HG02571 (cell line): Measurements from ENCODE around the gene PEMT.

Experiments used
- ATAC-seq: cut with Tn5 transposase; IDR thresholded peaks from one replicate; pipeline ENCODE4 v1.9.1; 2021; ENCODE audit warnings: mild to moderate bottlenecking, moderate library complexity; ENCODE audit not compliant: unreplicated experiment

Gene PEMT

DNA sequence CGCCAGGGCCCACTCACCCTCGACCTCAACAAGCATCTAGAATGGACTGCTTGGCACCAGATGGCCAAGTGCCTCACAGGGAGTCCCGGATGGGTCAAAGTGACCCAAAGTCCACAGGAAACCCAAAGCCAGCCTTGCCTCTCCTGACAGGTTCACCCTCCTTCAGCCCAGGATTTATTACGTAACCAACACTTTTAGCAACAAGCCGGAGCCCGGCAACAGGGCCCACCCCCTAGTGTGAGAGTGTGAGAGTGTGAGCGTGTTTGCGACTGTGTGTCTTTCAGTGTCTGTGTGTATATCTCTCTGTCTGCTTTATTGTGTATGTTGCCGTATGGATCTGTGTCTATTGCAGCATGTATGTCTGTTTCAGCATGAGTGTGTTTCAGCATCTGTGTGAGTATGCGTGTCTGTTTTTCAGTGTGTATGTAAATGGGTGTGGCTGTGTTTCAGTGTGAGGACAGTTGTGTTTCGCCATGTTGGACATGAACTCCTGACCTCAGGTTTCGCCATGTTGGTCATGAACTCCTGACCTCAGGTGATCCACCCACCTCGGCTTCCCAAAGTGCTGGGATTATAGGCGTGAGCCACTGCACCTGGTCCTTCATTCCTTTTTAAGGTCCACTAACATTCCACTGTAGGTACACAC, 13.7 kb upstream of the PEMT start:
- no peak for ATAC-seq

DNA sequence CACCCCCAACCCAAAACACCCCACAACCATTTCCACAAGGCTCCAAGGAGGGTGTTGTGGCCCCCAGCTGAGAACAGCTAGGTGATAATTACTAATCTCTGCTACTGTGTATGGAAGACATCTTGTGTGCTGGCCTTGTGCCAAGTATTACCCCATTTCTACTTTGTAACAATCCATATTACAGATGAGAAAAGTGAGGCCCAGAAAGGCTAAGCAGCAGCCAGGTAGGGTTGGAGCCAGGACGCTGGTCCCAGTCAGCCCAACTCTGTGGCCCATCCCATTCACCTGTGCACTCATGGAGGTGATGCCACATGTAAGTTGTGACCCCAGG, 12.4 kb upstream of the PEMT start:
- no peak for ATAC-seq

DNA sequence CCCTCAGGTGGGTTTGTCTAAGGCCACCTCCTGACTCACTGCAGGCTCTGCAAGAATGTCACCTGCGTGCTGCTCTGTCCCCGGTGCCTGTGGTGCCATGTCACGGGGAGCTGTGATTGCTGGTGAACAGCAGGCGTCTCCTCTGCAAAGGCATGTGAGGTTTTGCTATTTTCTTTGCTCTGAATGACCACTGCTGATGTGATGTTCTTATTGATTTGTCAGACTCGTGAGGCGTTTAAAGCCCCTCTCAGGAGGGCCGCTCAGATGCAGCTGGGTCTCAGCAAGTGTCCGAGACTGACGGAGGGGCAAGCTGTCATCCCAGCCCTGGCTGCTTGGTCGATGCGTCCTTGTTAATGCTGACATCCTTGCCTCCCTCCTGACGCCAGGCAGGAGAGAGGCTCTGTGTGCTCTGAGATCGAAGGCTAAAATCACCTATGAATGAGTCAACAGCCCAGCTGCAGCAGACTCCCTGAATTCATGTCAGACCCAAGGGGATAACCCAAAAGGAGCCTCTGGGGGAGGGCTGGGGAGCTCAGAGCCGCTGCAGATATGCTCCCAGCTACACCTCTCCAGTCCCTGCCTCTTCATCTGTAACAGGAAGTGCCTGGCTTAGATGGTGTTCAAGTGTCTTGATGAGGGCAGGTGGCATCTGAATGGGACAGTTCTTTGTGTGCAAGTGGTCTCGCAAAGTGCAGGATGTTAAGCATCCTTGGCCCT, 11.8 kb upstream of the PEMT start:
- ATAC-seq: no peak

DNA sequence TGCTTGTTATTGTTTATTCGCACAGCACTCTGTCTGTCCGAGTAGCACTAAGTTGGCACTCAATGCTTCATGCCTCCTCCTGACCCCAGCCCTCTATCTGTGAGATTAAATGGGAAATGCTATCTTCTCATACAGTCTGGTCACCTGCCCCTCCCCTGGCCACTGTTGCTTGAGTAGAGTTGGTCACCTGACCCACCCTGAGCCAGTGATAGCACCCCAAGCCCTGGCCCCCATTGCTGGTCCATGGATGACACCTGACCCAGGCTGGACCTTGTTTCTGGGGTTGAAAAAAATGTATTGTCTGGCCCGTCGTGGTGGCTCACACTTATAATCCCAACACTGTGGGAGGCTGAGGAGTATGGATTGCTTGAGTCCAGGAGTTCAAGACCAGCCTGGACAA, 8.5 kb upstream of the PEMT start:
- no peak for ATAC-seq

DNA sequence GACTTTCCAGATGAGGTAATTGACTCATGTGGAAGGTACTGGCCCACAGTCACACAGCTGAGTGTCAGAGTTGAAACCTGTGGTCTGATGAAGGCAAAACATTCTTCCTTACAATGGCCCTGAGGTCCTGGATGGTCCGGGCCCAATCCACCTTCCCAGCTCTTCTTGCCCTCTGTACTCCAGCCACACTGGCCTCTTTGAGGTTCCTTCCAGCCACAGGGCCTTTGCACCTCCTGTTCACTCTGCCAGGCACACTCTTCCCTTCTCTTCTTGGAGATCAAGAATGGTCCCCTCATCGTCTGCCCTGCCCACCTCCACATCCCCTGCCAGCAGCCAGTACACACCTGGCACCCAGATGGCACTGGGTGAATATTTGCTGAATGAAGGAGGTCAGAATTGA, 6.5 kb upstream of the PEMT start:
- ATAC-seq: no peak

DNA sequence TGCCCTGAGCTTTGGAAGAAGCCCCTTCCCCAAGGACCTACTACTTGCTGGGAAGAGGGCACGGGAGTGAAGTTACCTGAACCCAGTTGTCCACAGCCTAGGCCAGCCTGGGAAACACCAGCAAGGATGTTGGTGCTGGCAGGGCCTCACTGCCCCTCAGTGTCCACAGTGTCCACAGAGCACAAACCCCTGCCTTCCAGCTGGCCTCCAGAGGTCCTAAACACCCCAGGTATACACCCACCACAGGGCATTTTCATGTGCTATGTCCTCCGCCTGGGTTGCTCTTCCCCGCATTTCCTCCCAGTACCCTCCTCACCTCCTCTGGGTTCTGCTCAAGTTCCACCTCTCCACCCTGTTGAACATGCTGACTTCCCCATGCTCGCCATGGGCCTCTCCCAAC, 4.2 kb upstream of the PEMT start:
- ATAC-seq: no peak

DNA sequence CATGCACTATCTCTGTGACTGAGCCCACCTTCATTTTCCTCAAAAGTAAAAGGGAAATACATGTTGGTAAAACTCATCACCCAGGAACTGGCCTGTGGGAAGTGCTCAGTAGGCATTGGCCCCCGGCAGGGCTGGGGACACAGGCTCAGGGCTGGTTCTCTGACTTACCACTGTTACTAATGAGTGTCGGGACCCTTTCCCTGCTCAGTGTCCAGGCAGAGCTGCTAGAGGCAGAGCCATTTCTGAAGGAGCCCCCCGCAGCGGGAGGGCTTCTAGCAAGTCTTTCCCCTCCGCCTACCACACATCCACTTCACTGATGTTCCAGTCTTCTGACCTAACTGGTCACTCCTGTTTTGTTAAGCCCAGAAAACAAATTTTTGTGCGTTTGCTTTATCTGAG, 1.7 kb upstream of the PEMT start:
- ATAC-seq: no peak

DNA sequence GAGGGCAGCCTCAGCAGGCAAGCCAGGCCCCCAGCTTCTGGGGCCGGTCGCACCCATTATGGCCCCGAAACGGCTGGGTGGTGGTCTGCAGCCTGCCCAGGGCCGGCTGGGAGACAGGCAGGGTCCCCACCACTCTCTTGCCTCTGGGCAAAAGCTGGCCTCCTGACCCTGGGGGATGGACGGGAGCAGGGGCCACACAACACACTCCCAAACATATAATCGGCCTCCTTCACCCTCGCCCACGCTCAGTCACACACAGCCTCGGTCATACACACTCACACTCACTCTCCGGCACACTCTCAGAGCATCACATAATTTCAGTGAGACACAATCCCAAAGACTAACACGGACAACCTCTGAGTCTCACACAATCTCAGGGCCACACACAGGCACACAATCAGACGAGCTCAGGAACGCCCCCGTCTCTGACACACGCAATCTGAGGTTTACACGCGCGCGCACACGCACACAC, 589 bp downstream of the PEMT start:
- ATAC-seq: no peak

DNA sequence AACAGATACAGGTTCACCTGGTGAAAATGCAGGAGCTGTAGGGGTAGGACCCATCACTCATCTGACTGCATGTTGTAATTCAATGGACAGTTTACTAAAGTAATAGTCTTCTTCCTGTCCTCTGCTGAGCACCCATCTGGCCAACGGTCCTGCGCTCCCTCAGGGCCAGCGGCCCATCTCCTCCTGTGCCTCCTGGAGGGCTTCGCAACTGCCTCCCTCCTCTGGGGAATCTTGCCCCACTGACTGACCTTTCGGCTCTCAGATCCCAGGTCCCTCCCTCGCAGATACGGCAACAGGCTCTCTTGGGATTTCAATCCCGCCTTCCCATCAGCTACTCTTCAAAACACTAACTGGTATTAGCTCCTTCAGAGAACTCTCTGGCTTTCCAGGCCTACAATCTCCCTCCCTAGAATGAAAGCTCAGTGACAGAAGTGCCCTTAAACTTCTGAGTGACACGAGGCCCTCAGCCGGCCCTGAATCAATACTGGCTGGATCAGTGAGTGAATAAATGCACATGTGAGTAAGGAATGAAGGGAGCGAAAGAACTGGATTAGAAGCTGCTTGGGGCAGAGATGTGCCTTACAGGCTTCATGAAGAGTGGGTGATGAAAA, 1.3 kb downstream of the PEMT start:
- no peak for ATAC-seq

DNA sequence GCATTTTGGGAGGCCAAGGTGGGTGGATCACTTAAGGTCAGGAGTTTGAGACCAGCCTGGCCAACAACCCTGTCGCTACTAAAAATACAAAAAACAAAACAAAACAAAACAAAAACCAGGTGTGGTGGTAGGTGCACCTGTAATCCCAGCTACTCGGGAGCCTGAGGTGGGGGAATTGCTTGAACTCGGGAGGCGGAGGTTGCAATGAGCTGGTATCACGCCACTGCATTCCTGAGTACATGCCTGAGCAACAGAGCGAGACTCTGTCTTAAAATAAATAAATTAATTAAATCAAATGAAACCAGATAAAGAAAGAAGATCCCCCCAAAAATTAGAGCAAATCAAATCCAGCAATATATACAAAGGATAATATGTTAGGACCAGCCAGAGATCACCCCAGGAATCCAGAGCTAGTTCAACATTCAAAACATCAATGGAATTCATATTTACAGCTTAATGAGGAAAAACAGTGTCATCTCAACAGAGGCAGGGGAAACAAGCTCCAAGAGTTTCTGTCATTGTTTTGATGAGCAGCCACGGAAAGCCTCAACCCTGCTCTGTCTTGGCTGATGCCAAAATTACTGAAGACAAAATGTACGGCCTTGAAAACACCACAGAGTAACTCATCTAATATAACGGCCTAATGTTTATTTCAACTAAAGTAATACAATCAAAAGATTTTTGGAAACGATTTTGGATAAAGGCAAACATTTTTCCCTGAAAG, 3.7 kb downstream of the PEMT start:
- no peak for ATAC-seq

DNA sequence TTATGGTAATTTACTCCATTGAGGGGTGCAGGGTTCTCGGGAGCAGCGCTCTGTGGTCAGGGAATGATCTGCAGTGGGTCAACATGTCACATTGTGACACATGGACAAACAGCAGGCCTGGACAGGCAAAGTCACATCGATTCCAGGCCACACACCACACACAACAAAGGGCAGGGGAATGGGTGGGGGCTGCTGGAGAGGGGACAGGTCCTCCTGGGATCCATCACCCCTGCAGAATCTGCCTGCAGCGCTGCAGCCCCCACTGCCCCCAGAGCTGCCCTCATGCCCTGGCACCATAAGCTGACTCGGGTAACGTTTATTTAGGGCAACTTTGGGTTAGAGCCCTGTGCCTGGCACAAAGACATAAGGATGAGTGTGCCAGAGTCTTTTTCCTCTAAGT, 9.1 kb downstream of the PEMT start:
- no peak for ATAC-seq

DNA sequence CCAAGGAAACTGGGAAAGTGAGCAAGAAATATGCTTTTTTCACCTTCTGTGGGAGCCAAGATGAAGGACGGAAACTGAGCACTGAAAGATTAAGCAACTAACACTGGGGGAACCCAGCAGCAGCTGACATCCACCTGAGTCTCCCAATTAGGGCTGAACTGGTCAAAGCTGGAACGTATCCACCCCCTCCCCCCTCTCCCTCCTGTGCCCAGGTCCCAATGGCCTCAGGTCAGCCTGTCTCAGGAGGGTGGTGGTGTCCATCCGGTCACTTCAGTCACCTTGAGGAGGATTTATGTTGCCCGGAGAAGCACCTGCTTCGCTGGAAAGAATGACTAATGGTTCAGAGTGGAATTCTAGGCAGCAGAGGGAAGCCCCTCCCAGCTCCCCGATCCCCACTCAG, 10.0 kb downstream of the PEMT start:
- no peak for ATAC-seq

DNA sequence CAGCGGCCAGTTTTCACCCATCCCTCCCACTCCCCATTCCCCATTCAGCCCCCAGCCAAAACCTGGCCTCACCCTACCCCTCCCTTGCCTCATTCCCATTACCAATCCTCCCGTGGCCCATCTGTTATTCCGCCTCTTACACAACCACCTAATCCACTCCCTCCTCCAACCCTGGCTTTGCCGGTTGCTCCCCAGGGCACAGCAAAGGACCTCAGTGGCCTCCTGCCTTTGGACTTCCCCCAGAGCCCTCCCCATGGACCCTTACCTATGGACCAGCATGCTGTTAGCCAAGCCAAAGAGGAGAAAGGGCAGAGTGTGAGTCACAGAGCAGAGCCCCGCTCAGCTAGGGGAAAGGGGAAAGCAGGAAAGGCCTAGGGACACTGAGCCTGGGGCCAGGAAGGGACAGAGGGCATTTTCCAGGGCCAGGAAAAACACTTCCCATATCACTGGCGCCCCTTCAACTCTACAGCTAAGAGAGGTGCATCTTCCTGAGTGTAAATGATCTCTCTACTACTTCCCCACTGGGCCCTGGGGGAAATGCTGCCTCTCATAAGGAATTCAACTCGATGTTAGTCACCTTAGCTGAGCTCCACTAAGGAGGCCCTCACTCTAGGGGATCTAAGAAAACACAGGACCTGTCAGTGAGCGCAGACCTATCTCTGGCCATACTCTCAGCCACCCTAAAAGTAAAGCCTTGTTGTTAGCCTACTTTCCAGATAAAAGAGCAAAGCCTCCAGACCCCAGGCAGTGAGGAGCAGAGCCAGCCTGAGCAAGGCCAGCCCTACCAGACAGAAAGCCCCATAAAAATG, 10.6 kb downstream of the PEMT start:
- ATAC-seq: no peak

DNA sequence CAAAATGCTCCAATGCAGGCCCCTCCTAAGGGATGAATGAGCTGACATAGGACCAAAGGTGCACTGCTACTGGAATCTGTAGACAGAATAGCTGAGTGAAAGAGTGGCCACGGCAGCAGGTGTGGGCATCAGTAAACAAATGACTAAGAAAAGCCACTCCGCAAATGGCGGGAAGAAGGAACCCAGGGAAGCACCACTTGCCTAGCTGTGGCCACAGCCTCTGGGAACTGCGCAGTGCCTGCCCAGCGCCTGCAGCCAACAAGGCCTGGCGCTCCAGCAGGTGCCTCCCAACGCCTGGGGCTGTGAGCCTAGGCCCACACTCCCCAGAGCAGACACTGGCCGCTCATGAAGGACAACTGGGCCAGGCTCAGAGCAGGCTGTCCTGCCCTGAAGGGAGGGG, 11.8 kb downstream of the PEMT start:
- ATAC-seq: no peak

DNA sequence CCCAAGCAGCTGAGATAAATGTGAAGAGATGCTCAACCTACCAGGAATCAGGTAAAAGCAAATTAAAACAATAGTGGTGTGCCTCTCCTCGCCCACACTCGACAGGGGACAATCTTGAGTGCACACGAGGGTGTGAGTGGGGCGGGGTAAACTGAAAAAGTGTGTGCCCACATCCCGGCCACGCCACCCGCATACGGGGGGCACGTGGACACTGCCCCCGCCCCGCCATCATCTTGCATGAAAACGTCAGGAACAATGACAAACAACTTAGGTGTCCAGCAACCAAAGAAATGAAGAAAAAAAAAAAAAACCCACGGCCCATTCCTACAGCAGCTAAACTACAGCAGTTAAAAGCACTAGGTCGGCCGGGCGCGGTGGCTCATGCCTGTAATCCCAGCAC, 14.1 kb downstream of the PEMT start:
- no peak for ATAC-seq

DNA sequence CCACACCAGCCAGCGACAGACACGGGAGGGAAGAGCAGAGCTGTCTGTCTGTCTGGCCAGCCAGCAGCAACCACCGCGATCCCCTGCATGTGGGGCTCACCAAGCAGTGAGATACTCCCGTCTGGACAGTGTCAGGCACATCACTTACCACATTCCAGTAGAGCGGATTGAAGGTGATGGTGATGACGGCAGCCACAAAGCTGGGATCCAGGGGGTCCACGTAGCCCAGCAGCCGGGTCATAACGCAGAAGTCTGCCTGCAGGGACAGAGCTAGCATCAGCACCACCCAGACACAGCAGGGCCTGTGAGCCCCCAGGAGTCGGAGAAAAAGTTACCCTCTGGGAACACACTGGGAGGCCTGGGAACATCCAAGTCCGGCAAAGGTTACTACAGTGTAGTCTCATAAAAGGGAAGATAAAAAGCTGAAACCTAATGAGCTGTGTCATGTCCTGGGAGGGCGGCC, 14.7 kb downstream of the PEMT start:
- no peak for ATAC-seq

DNA sequence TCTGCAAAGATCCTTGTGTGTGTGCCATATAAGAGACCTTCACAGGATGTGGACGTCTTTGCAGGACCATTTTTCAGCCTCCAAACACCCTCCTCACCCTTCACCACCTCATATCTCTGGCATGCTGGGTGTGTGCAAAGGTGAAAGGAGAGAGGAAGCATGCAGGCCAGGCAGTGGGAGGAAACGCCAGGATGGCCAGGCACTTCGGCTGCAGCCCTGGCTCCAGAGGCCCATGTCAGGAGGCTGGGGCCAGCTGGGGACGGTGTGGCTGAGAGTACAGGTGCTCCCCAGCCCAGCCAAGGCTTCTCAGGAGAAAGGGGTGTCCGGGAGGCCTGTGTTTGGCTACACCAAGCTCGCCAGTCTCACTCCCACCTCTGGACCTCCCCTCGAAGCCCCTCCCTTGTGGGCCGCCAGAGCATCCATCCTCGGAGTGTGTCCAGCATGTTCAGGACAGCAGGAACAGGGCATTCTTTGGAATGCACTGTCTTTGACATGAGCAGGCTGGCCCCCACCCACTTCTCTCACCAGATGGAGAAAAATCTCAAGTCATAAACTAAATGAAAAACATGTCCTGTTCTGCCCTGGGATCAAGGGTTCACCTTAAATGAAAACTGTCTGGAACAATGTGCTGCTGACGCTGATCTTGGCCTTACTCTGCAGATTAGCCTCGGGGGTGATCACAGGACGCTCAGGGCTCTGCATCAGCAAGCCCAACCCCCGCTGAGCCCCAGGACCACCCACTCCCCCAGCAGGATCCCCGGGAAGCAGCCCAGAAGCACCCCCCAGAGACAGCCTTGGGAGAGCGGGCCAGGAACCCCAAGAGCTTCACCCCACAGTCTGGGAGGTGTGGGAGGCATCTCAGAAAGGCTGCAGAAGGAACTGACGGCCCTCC, 15.9 kb downstream of the PEMT start:
- no peak for ATAC-seq

DNA sequence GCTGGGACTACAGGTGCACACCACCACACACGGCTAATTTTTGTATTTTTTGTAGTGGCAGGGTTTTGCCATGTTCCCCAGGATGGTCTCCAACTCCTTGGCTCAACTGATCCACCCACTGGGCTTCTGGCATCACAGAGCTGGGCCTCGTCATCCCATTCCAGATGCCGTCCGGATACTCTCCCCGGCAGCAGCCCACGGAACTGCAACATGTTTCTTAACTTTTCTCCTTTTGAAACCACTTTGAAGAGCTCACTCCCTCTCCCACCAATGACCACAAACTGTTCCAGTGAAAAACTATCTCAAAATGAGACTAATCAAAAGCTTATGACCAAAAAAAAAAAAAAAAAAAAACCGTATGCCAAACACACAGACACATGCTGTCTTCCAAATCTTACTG, 17.6 kb downstream of the PEMT start:
- ATAC-seq: no peak

DNA sequence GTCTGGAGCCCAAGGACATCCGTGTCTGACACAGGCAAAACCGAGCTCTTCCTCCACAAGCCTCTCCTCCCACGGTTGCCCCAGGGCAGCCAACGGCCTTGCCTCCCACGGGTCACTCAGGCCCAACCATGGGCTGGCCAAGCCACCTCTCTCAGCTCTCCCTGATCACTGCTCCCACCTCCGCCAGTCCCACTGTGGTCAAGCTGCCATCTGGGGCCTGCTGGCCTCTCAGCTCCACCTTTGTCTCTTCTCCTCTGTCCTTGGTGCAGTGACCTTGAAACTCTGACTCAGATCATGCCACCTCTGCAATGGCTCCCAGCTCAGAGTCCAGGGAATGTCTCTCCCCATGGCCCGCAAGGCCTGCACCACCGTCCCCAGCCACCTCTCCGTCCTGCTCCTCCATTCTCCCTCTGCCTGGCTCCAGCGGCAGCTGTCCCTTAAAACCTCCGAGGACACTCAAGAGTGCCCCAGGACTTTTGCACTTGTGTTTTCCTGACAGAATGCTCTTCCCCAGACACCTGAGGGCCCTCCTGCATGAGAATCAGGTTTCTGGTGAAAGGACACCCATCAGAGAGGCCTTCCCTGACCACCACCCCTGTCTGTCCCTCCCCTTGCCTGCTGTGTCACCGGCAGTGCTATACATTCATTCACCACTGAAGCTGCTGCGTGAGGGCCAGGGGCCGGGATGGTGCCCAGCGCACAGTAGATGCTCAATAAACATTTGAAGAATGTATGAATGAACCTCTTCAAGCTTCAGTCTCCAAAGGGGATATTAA, 19.3 kb downstream of the PEMT start:
- no peak for ATAC-seq
